WERI-Rb-1 (cell line): ENCODE results near the gene TTLL5.

Source experiments
- DNase-seq: peaks from one replicate; pipeline ENCODE4 v3.0.0-alpha.2; 2020
- H3K27ac ChIP-seq: fragments of 250-450 bp; sonication (Bioruptor Pico); 2 replicates; pipeline ENCODE4 v1.5.1; 2020; ENCODE audit warnings: mild to moderate bottlenecking, moderate library complexity
- H3K27me3 ChIP-seq: fragments of 250-450 bp; sonication (Bioruptor Pico); 2 replicates; pipeline ENCODE4 v1.5.1; 2021; ENCODE audit warnings: mild to moderate bottlenecking, low read depth, moderate library complexity; ENCODE audit not compliant: insufficient read depth, severe bottlenecking
- H3K36me3 ChIP-seq: fragments of 250-450 bp; sonication (Bioruptor Pico); 2 replicates; pipeline ENCODE4 v1.5.1; 2020; ENCODE audit warnings: mild to moderate bottlenecking, moderate library complexity
- H3K4me3 ChIP-seq: 2 replicates; pipeline ENCODE4 v1.5.1; 2011; ENCODE audit warnings: low read depth, mild to moderate bottlenecking, control low read depth, low read length
- H3K9me3 ChIP-seq: fragments of 250-450 bp; sonication (Bioruptor Pico); 2 replicates; pipeline ENCODE4 v1.5.1; 2021; ENCODE audit warnings: mild to moderate bottlenecking, moderate library complexity; ENCODE audit not compliant: severe bottlenecking
- CTCF ChIP-seq: IDR thresholded peaks from 2 replicates; pipeline ENCODE4 v1.5.1; 2011; ENCODE audit warnings: low read depth, mild to moderate bottlenecking, control low read depth, inconsistent platforms, low read length

The TTLL5 gene

GRCh38 chr14:75926431-75927115 lies 265.5 kb downstream of the TTLL5 start:
- no peak for DNase-seq
- H3K36me3 ChIP-seq: no peaks in the 10 kb centered on the region

GRCh38 chr14:75927564-75928087 lies 266.6 kb downstream of the TTLL5 start:
- Histone ChIP-seq H3K36me3 (no peaks in the 10 kb centered on the region), H3K4me3 (no peak overlapping the region), H3K9me3 (no peaks in the 10 kb centered on the region), H3K27ac (peak overlapping the region; percentile 44), H3K27me3 (no peaks in the 10 kb centered on the region)
- DNase-seq: peak; percentile 18
- no peak for TF ChIP-seq CTCF

More at GRCh38 chr14:75926431-75927115, 265.5 kb downstream of the TTLL5 start:
- H3K27ac ChIP-seq: no peak overlapping the region
- no peak for TF ChIP-seq CTCF
- no peak overlapping the region for H3K4me3 ChIP-seq
- no peaks in the 10 kb centered on the region for H3K27me3 ChIP-seq
- no peaks in the 10 kb centered on the region for H3K9me3 ChIP-seq

- Histone ChIP-seq H3K36me3 (no peaks in the 10 kb centered on the region), H3K9me3 (no peaks in the 10 kb centered on the region), H3K27me3 (no peaks in the 10 kb centered on the region), H3K4me3 (peak overlapping the region; percentile 32), H3K27ac (peak overlapping the region; percentile 60)
- peak; percentile 9 for DNase-seq
- TF ChIP-seq CTCF: no peak
These were observed 267.7 kb downstream of the TTLL5 start for GRCh38 chr14:75928690-75929181.

- H3K27ac ChIP-seq: no peak overlapping the region
- no peaks in the 10 kb centered on the region for H3K36me3 ChIP-seq
- TF ChIP-seq CTCF: no peak
- H3K27me3 ChIP-seq: no peaks in the 10 kb centered on the region
- H3K4me3 ChIP-seq: no peak overlapping the region
- no peaks in the 10 kb centered on the region for H3K9me3 ChIP-seq
- DNase-seq: no peak
These were observed 272.8 kb downstream of the TTLL5 start for GRCh38 chr14:75933712-75934296.

GRCh38 chr14:75934998-75935628 lies 274.1 kb downstream of the TTLL5 start:
- Histone ChIP-seq H3K27me3 (no peaks in the 10 kb centered on the region), H3K36me3 (no peaks in the 10 kb centered on the region), H3K4me3 (no peak overlapping the region), H3K9me3 (no peaks in the 10 kb centered on the region), H3K27ac (no peak overlapping the region)
- TF ChIP-seq CTCF: no peak
- DNase-seq: no peak
